ENCODE data around the gene DNAH8.

DNA sequence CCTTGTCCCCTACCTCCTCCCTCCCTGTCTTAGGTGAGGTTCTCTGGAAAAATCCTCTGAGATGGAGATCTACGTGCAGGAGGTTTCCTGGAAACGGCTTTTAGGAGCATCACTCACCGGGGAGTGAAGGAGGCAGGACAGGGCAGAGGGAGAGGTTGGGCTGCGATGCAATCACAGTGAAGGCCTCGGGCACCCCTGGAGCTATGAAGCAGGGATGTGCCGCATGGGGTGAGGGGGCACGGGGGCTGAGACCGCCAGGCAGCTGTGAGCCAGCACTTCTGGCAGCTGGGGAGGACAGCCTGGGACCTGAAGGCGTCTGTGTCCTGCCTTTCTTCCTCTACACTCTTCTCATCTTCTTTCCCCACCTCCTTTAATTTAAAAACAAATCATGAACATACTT, 320.6 kb downstream of the DNAH8 start:
- TF ChIP-seq EP300 (IDR thresholded peaks at IDR 0.05) (no peak), CTCF (IDR thresholded peaks at IDR 0.05) (no peak), POLR2A (IDR thresholded peaks at IDR 0.05; ENCODE audit: low read depth) (no peak), POLR2AphosphoS5 (IDR thresholded peaks at IDR 0.05) (no peak)

Data from esophagus muscularis mucosa (tissue), 4 donors.